Right ventricle myocardium inferior (tissue), 1 donor: Measurements from ENCODE around the gene DCDC1. TPM values are rescaled to one million over a fixed set of nuclear protein-coding genes. Genes with fewer than 3 reads are reported as not detected.

ENCODE experiments used
- ATAC-seq: fragments of 200-7000 bp; cut with Tn5 transposase; one replicate; pipeline ENCODE4 v1.9.1; 2020; ENCODE audit warnings: mild to moderate bottlenecking, moderate library complexity
- DNase-seq: peaks from one replicate; pipeline ENCODE4 v3.0.0; 2021; ENCODE audit errors: missing footprints
- intact Hi-C: fragments of 100-400 bp; cut with DNase I; formaldehyde crosslinking; loops from one replicate; pipeline ENCODE4 v1.11.0; 2022
- total RNA-seq: library from RNA; stranded (reverse); fragmentation: NEBNext Ultra II Directional; extraction: Animal tissue kit (Norgen Biotek cat#: 25700); gene quantifications from one replicate; pipeline ENCODE4 v1.2.1, GENCODE V29; 2021
- donor health status: DM: no; HTN: yes; CAD: no; lungs with severe emphysema.

Gene DCDC1
- total RNA-seq, 1 donor from 2014 or later, result 0.19 TPM

- ATAC-seq (no peak), DNase-seq (no peak)
- intact Hi-C loops, result no loop called here
Observed at GRCh38 chr11:31120428-31120827, 249.1 kb downstream of the DCDC1 start.

DNA sequence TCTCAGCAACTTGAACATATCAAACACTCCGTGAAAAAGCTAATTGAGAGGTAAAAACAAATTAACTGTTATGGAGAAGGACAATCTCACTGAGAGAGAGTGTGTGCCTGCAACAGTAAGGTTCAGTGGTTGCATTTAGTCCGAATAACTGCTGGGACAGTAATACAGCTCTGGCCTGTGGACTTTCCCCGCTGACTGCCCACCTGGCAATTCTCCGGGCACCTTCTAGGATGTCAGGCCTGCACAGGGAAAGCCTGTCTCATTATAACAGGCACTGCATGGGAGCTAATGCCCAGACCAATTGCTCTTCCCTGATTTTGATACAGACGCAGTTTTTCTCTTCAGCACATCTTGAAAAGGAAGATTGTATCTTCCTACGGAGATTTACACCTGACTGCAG, 251.0 kb downstream of the DCDC1 start:
- ATAC-seq (no peak), DNase-seq (no peak)
- intact Hi-C loops, result no loop called here

GRCh38 chr11:31117038-31117437, 252.5 kb downstream of the DCDC1 start:
- DNase-seq (no peak), ATAC-seq (no peak)
- intact Hi-C loops, result no loop called here

DNA sequence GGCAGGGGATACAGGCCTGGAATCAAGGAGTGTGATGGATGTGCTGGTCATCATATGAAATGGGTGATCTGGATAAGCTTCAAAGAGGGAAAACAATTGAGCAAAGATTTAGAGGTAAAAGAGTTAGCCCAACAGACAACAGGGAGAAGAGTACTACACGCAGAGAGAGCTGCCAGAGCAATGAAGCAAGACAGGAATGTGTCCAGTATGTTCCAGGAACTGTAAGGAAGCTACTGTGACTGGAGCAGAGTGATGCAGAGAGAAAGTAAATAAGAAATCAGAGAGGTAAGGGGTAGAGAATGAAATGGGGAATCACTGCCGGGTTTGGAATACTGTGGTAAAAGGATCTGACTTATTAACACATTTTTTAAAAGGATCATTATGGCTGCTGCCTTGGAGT, 255.1 kb downstream of the DCDC1 start:
- ATAC-seq, result no peak
- DNase-seq, result no peak
- intact Hi-C loops, result no loop called here

GRCh38 chr11:31110830-31111229, 258.7 kb downstream of the DCDC1 start:
- DNase-seq, result no peak
- ATAC-seq, result peak; percentile 81
- intact Hi-C loops, result no loop called here

- intact Hi-C loops, result no loop called here
- DNase-seq (no peak), ATAC-seq (no peak)
Observed at GRCh38 chr11:31109446-31109845, 260.1 kb downstream of the DCDC1 start.

DNA sequence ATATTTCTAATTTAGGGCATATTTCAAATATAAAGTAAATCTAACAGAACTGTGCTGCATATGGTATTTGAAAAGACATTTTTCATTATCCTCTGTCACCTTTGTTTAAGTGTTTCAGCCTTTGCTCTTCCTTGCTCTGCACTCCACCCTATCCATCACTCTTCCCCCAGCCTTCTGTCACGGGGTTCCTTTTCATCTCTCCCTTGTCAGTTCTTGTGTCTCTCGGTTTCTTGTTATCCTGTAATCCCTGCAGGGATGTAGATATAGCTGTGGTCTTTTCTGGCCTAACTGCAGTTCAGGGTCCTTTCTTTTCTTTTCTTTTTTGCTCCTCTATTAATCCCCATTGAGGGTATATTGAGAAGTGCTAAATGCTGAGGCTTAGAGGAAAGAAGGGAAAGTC, 261.9 kb downstream of the DCDC1 start:
- intact Hi-C loops, result loop anchor here (2.0 kb wide), 1 partner anchor 1065 kb away; no protein-coding TSS in a partner anchor
- DNase-seq (no peak), ATAC-seq (no peak)

DNA sequence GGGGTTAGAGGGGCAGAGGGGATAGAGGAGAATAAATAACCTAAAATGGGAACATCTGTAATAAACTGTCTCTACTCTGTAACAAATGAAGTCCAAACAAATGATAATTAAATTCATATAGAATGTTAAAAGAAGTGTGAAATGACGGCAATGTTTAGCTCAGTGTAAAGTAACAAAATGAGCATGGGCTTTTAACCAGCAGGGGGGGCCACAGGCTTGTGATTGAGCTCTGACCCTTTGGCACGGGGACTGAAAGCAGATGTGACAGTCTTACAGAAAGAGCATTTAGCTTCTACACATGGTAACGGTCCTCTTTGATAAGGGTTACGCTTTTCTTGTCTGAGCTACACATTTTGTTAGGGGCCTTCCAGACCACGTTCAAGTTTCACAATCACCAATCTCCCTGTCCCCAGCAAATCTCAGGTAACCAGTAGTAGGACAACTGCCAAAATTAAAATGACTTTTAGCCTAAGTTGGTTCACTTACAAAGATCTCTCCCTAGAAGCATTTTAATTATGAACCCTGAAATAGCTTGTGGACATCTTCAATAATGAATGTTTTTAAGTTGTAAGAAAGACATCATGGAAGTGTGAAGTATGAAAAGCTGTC, 262.5 kb downstream of the DCDC1 start:
- DNase-seq, result peak; percentile 64
- intact Hi-C loops, result loop anchor here (2.0 kb wide), 1 partner anchor 1066 kb away; no protein-coding TSS in a partner anchor
- ATAC-seq, result no peak

DNA sequence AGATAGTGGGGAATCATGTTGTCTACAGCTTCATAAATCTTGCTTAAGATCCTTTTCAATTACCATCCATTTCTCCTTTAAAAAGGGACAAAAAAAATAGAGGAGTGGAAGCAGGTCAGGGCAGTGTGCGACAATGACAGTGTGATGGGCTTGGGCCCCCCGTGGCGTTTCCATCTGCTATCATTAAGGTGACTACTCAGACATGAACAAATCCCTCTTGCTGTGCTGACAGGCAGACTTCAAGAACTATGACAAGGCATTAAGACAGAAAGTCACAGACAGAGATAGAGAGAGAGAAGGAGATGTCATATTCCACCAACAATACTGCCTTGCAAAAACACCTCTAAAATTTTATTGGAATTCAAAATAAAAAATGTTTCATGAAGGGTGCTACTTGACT, 263.2 kb downstream of the DCDC1 start:
- DNase-seq, result peak; percentile 56
- no peak for ATAC-seq
- intact Hi-C loops, result loop anchor here (2.0 kb wide), 1 partner anchor 1066 kb away; no protein-coding TSS in a partner anchor

- DNase-seq (no peak), ATAC-seq (no peak)
- intact Hi-C loops, result no loop called here
Observed at GRCh38 chr11:31102875-31103274, 266.7 kb downstream of the DCDC1 start.

- no peak for ATAC-seq
- intact Hi-C loops, result no loop called here
- DNase-seq, result no peak
Observed at GRCh38 chr11:31102316-31102715, 267.2 kb downstream of the DCDC1 start.

DNA sequence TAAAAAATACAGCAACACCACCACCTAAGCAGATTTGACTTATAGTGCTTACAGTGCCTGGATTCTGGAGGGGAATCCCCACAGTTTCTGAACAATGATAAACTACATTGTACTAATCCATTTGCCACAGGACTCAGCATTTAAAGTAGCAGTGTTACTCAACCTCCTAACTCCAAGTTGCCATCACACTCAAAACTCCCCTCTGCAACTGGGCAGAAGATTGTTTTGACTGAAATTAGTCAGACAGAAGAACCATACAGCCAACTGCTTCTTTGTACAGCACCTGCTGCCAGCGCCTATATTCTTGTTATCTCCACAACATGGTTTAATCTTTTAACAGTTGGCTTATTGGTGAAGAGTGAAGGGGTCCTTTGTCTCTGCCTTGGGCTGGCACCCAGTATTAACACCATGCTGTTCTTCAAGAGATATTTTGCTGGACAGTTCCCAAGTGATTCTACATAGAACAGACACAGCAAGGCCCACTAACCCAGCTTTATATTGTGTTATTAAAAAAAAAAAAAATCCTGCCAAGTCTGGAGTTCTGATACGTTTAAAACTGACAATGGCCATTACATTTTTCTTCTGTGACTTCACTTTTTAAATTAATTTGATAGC, 273.2 kb downstream of the DCDC1 start:
- intact Hi-C loops, result no loop called here
- DNase-seq (no peak), ATAC-seq (no peak)

GRCh38 chr11:31092638-31093037, 276.9 kb downstream of the DCDC1 start:
- DNase-seq (no peak), ATAC-seq (no peak)
- intact Hi-C loops, result no loop called here

DNA sequence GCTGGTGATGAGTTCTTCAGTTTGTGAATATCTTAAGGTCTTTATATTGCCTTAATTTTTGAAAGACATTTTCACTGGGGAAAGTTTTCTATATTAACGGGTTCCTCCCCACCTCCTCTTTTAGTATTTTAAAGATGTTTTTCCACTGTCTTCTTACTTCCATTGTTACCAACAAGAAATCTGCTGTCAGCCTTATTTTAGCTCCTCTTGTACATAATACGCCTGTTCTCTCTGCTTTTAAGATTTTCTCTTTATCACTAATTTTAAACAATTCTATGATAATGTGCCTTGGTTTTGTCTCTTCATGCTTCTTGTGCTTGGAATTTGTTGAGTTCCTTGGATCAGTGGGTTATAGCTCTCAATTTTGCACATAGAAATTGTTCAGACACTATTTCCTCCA, 280.4 kb downstream of the DCDC1 start:
- DNase-seq, result no peak
- intact Hi-C loops, result no loop called here
- ATAC-seq, result no peak

DNA sequence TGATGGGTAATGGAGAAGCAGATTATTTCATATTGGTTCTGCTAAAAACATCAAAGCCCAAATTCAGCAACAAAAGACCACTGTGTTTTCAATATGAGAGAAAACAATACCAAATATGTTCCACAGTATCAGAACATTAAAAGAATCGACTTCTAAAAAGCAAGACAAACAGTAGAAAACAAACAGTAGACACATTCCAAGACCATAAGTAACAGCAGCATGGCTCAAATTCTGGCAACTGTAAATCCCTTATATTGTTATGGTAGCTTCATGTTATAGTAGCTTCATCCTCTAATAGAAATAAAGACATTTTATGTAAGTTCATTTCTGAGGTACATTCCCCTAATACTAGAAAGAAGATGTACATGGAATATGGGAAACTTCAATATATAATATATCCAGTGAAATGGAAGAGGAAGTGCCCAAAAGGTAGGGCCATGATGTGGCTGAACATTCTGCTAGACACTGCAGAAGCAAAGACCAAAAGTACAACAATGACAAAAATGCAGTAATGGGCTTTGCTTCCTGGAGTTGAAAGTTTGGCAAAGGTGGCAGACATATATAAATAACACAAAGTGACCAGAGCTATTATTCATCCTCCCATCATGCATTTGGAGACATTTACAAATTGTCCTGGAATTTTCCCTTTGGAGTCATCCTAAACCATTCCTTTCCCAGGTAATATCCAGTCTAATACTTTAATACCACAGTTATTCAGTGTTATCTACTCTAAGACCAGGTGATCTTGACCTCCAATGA, 299.9 kb downstream of the DCDC1 start:
- intact Hi-C loops, result no loop called here
- no peak for ATAC-seq
- no peak for DNase-seq

- DNase-seq (no peak), ATAC-seq (no peak)
- intact Hi-C loops, result no loop called here
Observed at GRCh38 chr11:31060880-31061279, 308.7 kb downstream of the DCDC1 start.

GRCh38 chr11:31059529-31059928, 310.0 kb downstream of the DCDC1 start:
- intact Hi-C loops, result no loop called here
- ATAC-seq (no peak), DNase-seq (no peak)

- DNase-seq (no peak), ATAC-seq (no peak)
- intact Hi-C loops, result no loop called here
Observed at GRCh38 chr11:31050061-31050765, 319.3 kb downstream of the DCDC1 start.

- intact Hi-C loops, result no loop called here
- ATAC-seq (no peak), DNase-seq (no peak)
Observed at GRCh38 chr11:31045335-31045734, 324.2 kb downstream of the DCDC1 start.
